ENCODE data around the gene CST4. TPM values are rescaled to one million over a fixed set of nuclear protein-coding genes. Genes with fewer than 3 reads are reported as not detected.

The CST4 gene
- total and polyA plus RNA-seq, 7 donors, result not detected

DNA sequence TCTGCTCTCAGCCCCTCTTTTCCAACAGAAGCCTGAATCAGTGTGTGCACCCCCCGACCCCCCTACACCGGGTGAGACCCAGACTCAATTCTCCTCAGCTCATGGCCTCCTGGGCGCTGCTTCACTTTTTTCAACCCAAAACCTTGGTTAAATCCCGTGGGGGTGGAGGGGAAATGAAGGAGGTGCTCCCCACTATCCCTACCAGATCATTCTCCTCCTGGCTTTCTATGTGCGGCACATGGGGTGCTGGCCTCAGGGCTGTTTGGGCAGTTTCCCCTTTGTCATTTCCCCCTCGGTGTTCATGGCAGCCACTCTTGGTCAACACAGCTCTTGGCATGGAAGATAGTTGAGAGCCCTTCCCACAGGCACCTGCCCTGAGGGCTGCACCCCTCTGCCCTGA, 4.6 kb downstream of the CST4 start:
- intact Hi-C loops (cut with DNase I), result no loop called here
- Histone ChIP-seq H3K9me3 (no peaks in the 10 kb centered on the region), H3K27ac (no peak overlapping the region), H3K4me3 (no peak overlapping the region), H3K27me3 (ENCODE audit: insufficient read depth in 3 of 3, low read length in 2 of 3) (no peaks in the 10 kb centered on the region), H3K4me1 (no peaks in the 10 kb centered on the region), H3K36me3 (ENCODE audit: insufficient read depth in 1 of 2, low read depth in 1 of 2) (no peaks in the 10 kb centered on the region)
- TF ChIP-seq, protein P1, sequence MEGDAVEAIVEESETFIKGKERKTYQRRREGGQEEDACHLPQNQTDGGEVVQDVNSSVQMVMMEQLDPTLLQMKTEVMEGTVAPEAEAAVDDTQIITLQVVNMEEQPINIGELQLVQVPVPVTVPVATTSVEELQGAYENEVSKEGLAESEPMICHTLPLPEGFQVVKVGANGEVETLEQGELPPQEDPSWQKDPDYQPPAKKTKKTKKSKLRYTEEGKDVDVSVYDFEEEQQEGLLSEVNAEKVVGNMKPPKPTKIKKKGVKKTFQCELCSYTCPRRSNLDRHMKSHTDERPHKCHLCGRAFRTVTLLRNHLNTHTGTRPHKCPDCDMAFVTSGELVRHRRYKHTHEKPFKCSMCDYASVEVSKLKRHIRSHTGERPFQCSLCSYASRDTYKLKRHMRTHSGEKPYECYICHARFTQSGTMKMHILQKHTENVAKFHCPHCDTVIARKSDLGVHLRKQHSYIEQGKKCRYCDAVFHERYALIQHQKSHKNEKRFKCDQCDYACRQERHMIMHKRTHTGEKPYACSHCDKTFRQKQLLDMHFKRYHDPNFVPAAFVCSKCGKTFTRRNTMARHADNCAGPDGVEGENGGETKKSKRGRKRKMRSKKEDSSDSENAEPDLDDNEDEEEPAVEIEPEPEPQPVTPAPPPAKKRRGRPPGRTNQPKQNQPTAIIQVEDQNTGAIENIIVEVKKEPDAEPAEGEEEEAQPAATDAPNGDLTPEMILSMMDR (IDR thresholded peaks at IDR 0.05), result no peak
- ATAC-seq (no peak), DNase-seq (no peak)
- WGBS, 3 donors, result 85 to 89% (median 89%) methylated on average over 6 of the region's 6 CpGs

DNA sequence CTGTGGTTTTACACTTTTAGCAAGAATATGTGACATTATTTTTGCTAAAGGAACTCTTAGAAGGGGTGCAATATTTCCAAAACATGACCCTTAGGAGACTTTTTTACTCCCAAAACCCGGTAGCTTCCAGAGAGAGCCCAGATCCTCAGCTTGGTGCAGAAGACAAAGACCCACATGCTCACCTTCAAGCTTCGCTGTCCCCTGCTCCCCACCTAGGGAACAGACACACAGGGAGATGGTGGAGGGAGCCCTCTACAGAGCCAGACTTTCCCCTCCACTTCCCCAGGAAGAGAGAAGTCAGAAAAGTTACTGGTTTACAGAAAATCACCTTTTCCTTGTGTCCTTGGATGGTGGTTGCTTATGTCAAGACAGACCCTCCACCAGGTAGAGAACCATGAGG, 5.0 kb downstream of the CST4 start:
- TF ChIP-seq, protein P1 (IDR thresholded peaks at IDR 0.05), result no peak
- WGBS, 3 donors, result 83 to 97% (median 92%) methylated on average over 2 of the region's 2 CpGs
- Histone ChIP-seq H3K9me3 (no peaks in the 10 kb centered on the region), H3K27me3 (ENCODE audit: insufficient read depth in 3 of 3, low read length in 2 of 3) (no peaks in the 10 kb centered on the region), H3K4me3 (no peak overlapping the region), H3K27ac (no peak overlapping the region), H3K36me3 (ENCODE audit: insufficient read depth in 1 of 2, low read depth in 1 of 2) (no peaks in the 10 kb centered on the region), H3K4me1 (no peaks in the 10 kb centered on the region)
- intact Hi-C loops (cut with DNase I), result no loop called here
- no peak for ATAC-seq
- DNase-seq, result no peak

DNA sequence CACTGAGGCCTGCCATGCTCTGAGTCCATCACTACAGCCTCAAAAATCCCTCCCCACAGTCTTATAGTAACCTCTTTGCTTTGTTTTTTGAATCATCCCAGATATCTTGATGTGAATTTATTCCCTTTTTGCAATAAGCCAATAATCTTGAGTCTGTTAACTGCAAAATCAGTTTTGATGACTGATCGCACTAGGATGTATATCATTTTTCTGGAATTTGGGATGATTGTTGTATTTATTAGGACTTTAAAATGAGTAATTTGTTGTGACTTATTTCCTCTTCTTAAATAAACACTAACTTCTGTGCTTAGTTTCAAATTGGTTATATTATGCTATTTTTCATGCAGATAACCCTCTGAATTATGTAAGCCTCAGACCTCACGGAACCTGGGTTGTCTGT, 5.6 kb downstream of the CST4 start:
- 93 to 97% (median 97%) methylated on average over 2 of the region's 2 CpGs for WGBS, 3 donors
- Histone ChIP-seq H3K9me3 (no peaks in the 10 kb centered on the region), H3K4me3 (no peak overlapping the region), H3K36me3 (ENCODE audit: insufficient read depth in 1 of 2, low read depth in 1 of 2) (no peaks in the 10 kb centered on the region), H3K4me1 (no peaks in the 10 kb centered on the region), H3K27ac (no peak overlapping the region), H3K27me3 (ENCODE audit: insufficient read depth in 3 of 3, low read length in 2 of 3) (no peaks in the 10 kb centered on the region)
- no peak for ATAC-seq
- TF ChIP-seq, protein P1 (IDR thresholded peaks at IDR 0.05), result no peak
- intact Hi-C loops (cut with DNase I), result no loop called here
- no peak for DNase-seq

DNA sequence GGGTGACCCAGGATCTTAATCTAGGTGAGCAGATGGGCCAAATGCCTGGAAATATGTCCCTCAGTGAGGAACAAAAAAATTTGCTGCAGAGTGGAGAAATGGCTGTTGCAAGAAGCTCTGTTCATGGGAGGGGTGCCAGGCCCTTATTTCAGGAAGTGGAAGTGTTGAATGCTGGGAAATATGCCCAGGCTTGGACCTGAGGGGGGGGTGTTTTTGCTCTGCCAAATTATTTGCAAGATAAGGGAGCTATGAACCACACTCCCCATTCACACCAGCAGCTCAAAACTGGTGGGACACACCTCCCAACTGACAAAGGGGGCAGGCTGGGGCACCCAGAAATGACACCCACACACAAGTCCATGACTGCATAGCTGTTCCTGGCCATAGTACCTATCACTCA, 8.7 kb downstream of the CST4 start:
- no peaks in the 10 kb centered on the region for H3K9me3 ChIP-seq
- H3K4me1 ChIP-seq, result no peaks in the 10 kb centered on the region
- TF ChIP-seq, protein P1 (IDR thresholded peaks at IDR 0.05), result no peak
- no peaks in the 10 kb centered on the region for H3K36me3 ChIP-seq (ENCODE audit: insufficient read depth in 1 of 2, low read depth in 1 of 2)
- no peak overlapping the region for H3K4me3 ChIP-seq
- ATAC-seq (no peak), DNase-seq (no peak)
- no peaks in the 10 kb centered on the region for H3K27me3 ChIP-seq (ENCODE audit: insufficient read depth in 3 of 3, low read length in 2 of 3)
- no peak overlapping the region for H3K27ac ChIP-seq
- intact Hi-C loops (cut with DNase I), result no loop called here

All from psoas muscle (tissue), 8 donors.